ENCODE data around the gene ZNF839.
"Not testable (repeated sequence)": the region's sequence is repeated elsewhere in the genome, so short reads cannot be mapped to it uniquely, and the experiment has no call there.

ZNF839 gene

GRCh38 chr14:102319351-102320032 lies at the start of gene ZNF839:
ZNF839 (plus strand) TSS chr14:102319746; CDS start chr14:102319766, 20 bp downstream.
- DNase-seq = peak; percentile 96

GRCh38 chr14:102272392-102272791 lies 47.2 kb upstream of the ZNF839 start:
- DNase-seq = no peak

- no peak for DNase-seq
Measured at GRCh38 chr14:102275866-102276265, 43.7 kb upstream of the ZNF839 start.

GRCh38 chr14:102277874-102278630 lies 41.5 kb upstream of the ZNF839 start:
- no peak for DNase-seq

GRCh38 chr14:102278631-102278935 lies 41.0 kb upstream of the ZNF839 start:
- no peak for DNase-seq

GRCh38 chr14:102279282-102279681 lies 40.3 kb upstream of the ZNF839 start:
- DNase-seq = no peak

GRCh38 chr14:102279688-102280348 lies 39.7 kb upstream of the ZNF839 start:
- DNase-seq = peak; percentile 6

- DNase-seq = no peak
Measured at GRCh38 chr14:102280376-102280962, 39.1 kb upstream of the ZNF839 start.

GRCh38 chr14:102282751-102283465 lies 36.6 kb upstream of the ZNF839 start:
- no peak for DNase-seq

- DNase-seq = no peak
Measured at GRCh38 chr14:102283631-102284129, 35.9 kb upstream of the ZNF839 start.

- no peak for DNase-seq
Measured at GRCh38 chr14:102285106-102285505, 34.4 kb upstream of the ZNF839 start.

- no peak for DNase-seq
Measured at GRCh38 chr14:102288139-102288538, 31.4 kb upstream of the ZNF839 start.

GRCh38 chr14:102292441-102292840 lies 27.1 kb upstream of the ZNF839 start:
- DNase-seq = no peak

GRCh38 chr14:102293781-102294180 lies 25.8 kb upstream of the ZNF839 start:
- DNase-seq = no peak

- DNase-seq = no peak
Measured at GRCh38 chr14:102295270-102295669, 24.3 kb upstream of the ZNF839 start.

GRCh38 chr14:102297436-102298170 lies 21.9 kb upstream of the ZNF839 start:
- no peak for DNase-seq

- DNase-seq = not testable (repeated sequence)
Measured at GRCh38 chr14:102298303-102299070, 21.1 kb upstream of the ZNF839 start.

GRCh38 chr14:102303664-102304063 lies 15.9 kb upstream of the ZNF839 start:
- no peak for DNase-seq

- DNase-seq = peak; percentile 97
Measured at GRCh38 chr14:102304611-102305506, 14.7 kb upstream of the ZNF839 start, which contains the start of gene MOK. MOK (minus strand) TSS chr14:102305164; CDS start chr14:102304968, 196 bp downstream.
